Measurements from ENCODE around the gene ADAT3.

DNA sequence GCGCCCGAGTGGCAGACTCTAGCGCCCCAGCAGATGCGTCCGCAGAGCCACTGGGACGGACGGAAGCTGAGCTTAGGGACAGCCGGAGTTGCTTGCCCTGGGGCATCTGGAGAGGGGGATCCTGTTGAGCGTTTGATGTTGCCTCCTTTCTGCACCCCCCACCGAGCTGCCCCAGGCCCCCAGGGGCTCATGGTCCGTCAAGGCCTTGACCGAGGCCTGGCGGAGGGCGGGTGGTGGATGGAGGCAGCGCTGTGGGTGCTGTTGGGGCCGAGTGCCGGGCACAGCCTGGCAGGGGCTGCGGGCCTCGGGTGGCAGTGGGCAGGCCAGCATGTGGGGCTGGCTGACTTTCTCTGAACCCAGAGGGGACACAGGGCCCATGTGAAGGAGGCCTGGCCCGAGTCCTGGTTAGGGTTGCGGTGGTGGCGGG is 38.5 kb downstream of the ADAT3 start:
- TF ChIP-seq REPIN1 (tag by site-specific recombination; IDR thresholded peaks at IDR 0.05; ENCODE audit: low read depth): no peak
- TF ChIP-seq ZNF133 (tag by site-specific recombination; IDR thresholded peaks at IDR 0.05): no peak
- no peak for TF ChIP-seq ZNF610 (tag by site-specific recombination; IDR thresholded peaks at IDR 0.05; ENCODE audit: borderline replicate concordance)
- no peak for TF ChIP-seq ZNF555 (tag by site-specific recombination; conservative IDR thresholded peaks at IDR 0.05)
- TF ChIP-seq CTCF (tag by site-specific recombination; IDR thresholded peaks at IDR 0.05): no peak
- TF ChIP-seq BCL6B (tag by site-specific recombination; IDR thresholded peaks at IDR 0.05): no peak
- TF ChIP-seq, protein P1, sequence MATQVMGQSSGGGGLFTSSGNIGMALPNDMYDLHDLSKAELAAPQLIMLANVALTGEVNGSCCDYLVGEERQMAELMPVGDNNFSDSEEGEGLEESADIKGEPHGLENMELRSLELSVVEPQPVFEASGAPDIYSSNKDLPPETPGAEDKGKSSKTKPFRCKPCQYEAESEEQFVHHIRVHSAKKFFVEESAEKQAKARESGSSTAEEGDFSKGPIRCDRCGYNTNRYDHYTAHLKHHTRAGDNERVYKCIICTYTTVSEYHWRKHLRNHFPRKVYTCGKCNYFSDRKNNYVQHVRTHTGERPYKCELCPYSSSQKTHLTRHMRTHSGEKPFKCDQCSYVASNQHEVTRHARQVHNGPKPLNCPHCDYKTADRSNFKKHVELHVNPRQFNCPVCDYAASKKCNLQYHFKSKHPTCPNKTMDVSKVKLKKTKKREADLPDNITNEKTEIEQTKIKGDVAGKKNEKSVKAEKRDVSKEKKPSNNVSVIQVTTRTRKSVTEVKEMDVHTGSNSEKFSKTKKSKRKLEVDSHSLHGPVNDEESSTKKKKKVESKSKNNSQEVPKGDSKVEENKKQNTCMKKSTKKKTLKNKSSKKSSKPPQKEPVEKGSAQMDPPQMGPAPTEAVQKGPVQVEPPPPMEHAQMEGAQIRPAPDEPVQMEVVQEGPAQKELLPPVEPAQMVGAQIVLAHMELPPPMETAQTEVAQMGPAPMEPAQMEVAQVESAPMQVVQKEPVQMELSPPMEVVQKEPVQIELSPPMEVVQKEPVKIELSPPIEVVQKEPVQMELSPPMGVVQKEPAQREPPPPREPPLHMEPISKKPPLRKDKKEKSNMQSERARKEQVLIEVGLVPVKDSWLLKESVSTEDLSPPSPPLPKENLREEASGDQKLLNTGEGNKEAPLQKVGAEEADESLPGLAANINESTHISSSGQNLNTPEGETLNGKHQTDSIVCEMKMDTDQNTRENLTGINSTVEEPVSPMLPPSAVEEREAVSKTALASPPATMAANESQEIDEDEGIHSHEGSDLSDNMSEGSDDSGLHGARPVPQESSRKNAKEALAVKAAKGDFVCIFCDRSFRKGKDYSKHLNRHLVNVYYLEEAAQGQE (tag by site-specific recombination; IDR thresholded peaks at IDR 0.05): no peak
- TF ChIP-seq SETDB1 (IDR thresholded peaks at IDR 0.05; ENCODE audit: insufficient read length, low read length): no peak
